KMS-11 (cell line): ENCODE results near the gene TTC23L.

Experiments used
- H2AFZ ChIP-seq: fragments of 200-600 bp; sonication (generic); 2 replicates; pipeline ENCODE4 v1.6.1; 2016; ENCODE audit warnings: antibody characterized with exemption, mixed run types, low read depth
- H3K27ac ChIP-seq: fragments of 200-600 bp; sonication (generic); 2 replicates; pipeline ENCODE4 v1.6.1; 2016; ENCODE audit warnings: mild to moderate bottlenecking, mixed run types
- H3K27me3 ChIP-seq: fragments of 200-600 bp; sonication (generic); 2 replicates; pipeline ENCODE4 v1.6.1; 2017; ENCODE audit warnings: mild to moderate bottlenecking, low read depth, mixed run types, moderate library complexity; ENCODE audit not compliant: insufficient read depth
- H3K36me3 ChIP-seq: fragments of 200-600 bp; sonication (generic); 2 replicates; pipeline ENCODE4 v1.6.1; 2017; ENCODE audit warnings: mild to moderate bottlenecking, mixed run types; ENCODE audit not compliant: insufficient read depth
- H3K4me1 ChIP-seq: fragments of 200-600 bp; sonication (generic); 2 replicates; pipeline ENCODE4 v1.6.1; 2016; ENCODE audit warnings: mild to moderate bottlenecking, low read depth, mixed run types; ENCODE audit not compliant: poor library complexity, severe bottlenecking
- H3K4me2 ChIP-seq: fragments of 200-600 bp; sonication (generic); 2 replicates; pipeline ENCODE4 v1.7.0; 2016; ENCODE audit warnings: mild to moderate bottlenecking, mixed run types
- H3K4me3 ChIP-seq: fragments of 200-600 bp; sonication (generic); IDR thresholded peaks from 2 replicates; pipeline ENCODE4 v1.6.1; 2017; ENCODE audit warnings: low read depth, low read length, mixed read lengths; ENCODE audit not compliant: insufficient read depth
- H3K79me2 ChIP-seq: fragments of 200-600 bp; sonication (generic); 2 replicates; pipeline ENCODE4 v1.6.1; 2016; ENCODE audit warnings: low read depth, mixed run types; ENCODE audit not compliant: insufficient read depth
- H3K9ac ChIP-seq: fragments of 200-600 bp; sonication (generic); 2 replicates; pipeline ENCODE4 v1.6.1; 2016; ENCODE audit warnings: mild to moderate bottlenecking, mixed run types
- H4K20me1 ChIP-seq: fragments of 200-600 bp; sonication (generic); 2 replicates; pipeline ENCODE4 v1.6.1; 2016; ENCODE audit warnings: mild to moderate bottlenecking, mixed run types; ENCODE audit not compliant: insufficient read depth
- TF ChIP-seq, protein P1 (sequence below): fragments of 200-600 bp; sonication (generic); conservative IDR thresholded peaks from 2 replicates; pipeline ENCODE4 v1.6.1; 2017; ENCODE audit warnings: low read depth, mild to moderate bottlenecking, antibody characterized with exemption, low read length, moderate library complexity, mixed read lengths

The TTC23L gene

DNA sequence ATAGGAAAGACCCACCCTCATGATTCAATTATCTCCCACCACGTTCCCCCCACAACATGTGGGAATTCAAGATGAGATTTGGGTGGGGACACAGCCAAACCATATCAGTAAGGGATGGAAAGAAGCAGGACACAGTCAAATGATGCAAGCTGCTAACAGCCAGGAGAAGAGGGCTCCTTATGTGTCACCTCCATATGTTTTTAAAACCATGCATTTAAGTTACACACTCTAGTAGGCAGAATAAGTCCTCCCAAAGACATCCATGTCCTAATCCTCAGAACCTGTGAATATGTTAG, 4.2 kb upstream of the TTC23L start:
- no peaks in the 10 kb centered on the region for H3K36me3 ChIP-seq
- no peaks in the 10 kb centered on the region for H3K27me3 ChIP-seq
- no peaks in the 10 kb centered on the region for H3K79me2 ChIP-seq
- TF ChIP-seq, protein P1, sequence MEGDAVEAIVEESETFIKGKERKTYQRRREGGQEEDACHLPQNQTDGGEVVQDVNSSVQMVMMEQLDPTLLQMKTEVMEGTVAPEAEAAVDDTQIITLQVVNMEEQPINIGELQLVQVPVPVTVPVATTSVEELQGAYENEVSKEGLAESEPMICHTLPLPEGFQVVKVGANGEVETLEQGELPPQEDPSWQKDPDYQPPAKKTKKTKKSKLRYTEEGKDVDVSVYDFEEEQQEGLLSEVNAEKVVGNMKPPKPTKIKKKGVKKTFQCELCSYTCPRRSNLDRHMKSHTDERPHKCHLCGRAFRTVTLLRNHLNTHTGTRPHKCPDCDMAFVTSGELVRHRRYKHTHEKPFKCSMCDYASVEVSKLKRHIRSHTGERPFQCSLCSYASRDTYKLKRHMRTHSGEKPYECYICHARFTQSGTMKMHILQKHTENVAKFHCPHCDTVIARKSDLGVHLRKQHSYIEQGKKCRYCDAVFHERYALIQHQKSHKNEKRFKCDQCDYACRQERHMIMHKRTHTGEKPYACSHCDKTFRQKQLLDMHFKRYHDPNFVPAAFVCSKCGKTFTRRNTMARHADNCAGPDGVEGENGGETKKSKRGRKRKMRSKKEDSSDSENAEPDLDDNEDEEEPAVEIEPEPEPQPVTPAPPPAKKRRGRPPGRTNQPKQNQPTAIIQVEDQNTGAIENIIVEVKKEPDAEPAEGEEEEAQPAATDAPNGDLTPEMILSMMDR, result no peak
- H3K4me3 ChIP-seq, result no peak overlapping the region
- no peak overlapping the region for H3K9ac ChIP-seq
- no peaks in the 10 kb centered on the region for H4K20me1 ChIP-seq
- H2AFZ ChIP-seq, result no peak overlapping the region
- H3K27ac ChIP-seq, result no peak overlapping the region
- peaks cover 5% of the 10 kb centered on the region for H3K4me1 ChIP-seq
- no peak overlapping the region for H3K4me2 ChIP-seq

DNA sequence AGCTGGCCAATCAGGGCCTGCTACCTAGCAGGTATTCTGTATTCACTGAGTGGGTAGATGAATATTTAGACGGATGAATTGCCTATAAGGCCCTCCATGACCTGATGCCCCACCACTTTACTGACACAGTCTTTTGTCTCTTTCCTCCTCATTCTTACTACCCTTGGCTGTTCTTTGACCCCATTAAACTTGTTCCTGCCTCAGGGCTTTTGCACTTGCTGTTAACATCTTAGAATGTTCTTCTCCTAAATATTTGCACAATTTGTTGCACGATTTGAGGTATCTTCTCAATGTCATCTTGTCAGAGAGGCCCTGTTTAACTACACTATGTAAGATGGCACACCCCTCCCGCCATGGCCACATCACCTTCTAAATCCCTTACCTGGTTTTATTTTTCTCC, 3.3 kb upstream of the TTC23L start:
- Histone ChIP-seq H3K4me3 (no peak overlapping the region), H3K79me2 (no peaks in the 10 kb centered on the region), H4K20me1 (no peaks in the 10 kb centered on the region), H3K27ac (no peak overlapping the region), H3K9ac (no peak overlapping the region), H3K27me3 (no peaks in the 10 kb centered on the region), H3K4me2 (no peak overlapping the region), H2AFZ (no peak overlapping the region), H3K4me1 (peaks cover 5% of the 10 kb centered on the region), H3K36me3 (no peaks in the 10 kb centered on the region)
- TF ChIP-seq, protein P1, result no peak

DNA sequence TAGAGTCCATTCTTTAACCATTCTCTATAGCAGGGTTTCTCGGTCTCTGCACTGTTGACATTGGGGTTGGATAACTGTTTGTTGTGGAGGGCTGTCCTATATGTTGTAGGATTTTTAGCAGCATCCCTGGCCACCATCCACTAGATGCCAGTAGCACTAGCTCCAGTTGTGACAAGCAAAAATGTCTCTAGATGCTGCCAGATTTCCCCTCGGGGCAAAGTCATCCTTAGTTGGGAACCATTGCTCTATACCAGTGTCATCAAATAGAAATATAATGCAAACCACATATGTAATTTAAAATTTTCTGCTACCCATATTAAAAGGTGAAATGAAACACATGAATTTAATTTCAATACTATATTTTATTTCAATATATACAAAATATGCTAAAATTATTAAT, 2.9 kb downstream of the TTC23L start:
- H3K27ac ChIP-seq, result no peak overlapping the region
- TF ChIP-seq, protein P1, result no peak
- no peak overlapping the region for H3K9ac ChIP-seq
- H2AFZ ChIP-seq, result no peak overlapping the region
- no peaks in the 10 kb centered on the region for H3K79me2 ChIP-seq
- H3K4me3 ChIP-seq, result no peak overlapping the region
- no peaks in the 10 kb centered on the region for H3K27me3 ChIP-seq
- H3K4me2 ChIP-seq, result no peak overlapping the region
- H3K36me3 ChIP-seq, result no peaks in the 10 kb centered on the region
- H3K4me1 ChIP-seq, result peaks cover 5% of the 10 kb centered on the region
- no peaks in the 10 kb centered on the region for H4K20me1 ChIP-seq

DNA sequence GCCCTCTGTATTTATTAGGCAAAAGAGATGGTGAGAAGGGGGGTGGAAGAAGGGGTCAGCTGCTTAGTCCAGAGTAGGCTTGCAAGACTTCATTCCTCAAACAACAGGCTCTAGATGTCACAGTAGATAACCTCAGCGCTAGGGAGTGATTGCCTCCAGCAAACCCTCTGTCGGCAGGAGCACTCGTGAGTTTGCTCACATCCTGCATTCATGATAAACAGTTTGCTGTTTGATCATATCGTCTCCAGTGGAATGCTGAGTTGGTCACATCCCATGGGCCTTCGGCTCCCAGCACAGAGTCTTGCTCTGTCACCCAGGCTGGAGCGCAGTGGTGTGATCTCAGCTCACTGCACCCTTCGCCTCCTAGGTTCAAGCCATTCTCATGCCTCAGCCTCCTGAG, 3.6 kb downstream of the TTC23L start:
- Histone ChIP-seq H3K79me2 (no peaks in the 10 kb centered on the region), H3K4me3 (no peak overlapping the region), H2AFZ (no peak overlapping the region), H4K20me1 (no peaks in the 10 kb centered on the region), H3K27ac (no peak overlapping the region), H3K4me1 (peaks cover 5% of the 10 kb centered on the region), H3K36me3 (no peaks in the 10 kb centered on the region), H3K4me2 (no peak overlapping the region), H3K9ac (no peak overlapping the region), H3K27me3 (no peaks in the 10 kb centered on the region)
- TF ChIP-seq, protein P1, result no peak

DNA sequence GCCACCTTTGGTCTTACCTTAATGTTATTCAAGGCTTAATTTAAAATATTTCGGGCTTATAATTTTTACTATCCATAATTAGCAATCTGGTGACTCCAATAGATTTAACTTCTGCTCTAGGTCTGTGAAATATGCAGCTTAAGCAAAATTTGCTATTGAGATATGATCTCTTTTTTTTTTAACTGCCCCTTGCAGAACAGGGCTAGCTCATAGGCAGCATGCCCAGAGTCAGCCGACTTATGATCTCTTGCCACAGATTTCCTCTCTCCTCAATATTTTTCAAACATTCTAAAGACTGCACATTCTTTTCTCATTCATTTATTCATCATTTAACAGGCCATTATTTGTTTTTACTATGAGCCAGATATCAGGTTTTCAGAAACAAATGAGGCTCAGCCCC, 4.5 kb downstream of the TTC23L start:
- H4K20me1 ChIP-seq, result no peaks in the 10 kb centered on the region
- peaks cover 1% of the 10 kb centered on the region for H3K4me1 ChIP-seq
- no peak overlapping the region for H3K4me2 ChIP-seq
- H2AFZ ChIP-seq, result no peak overlapping the region
- TF ChIP-seq, protein P1, result no peak
- no peak overlapping the region for H3K27ac ChIP-seq
- H3K4me3 ChIP-seq, result no peak overlapping the region
- no peaks in the 10 kb centered on the region for H3K27me3 ChIP-seq
- no peaks in the 10 kb centered on the region for H3K36me3 ChIP-seq
- no peak overlapping the region for H3K9ac ChIP-seq
- H3K79me2 ChIP-seq, result no peaks in the 10 kb centered on the region
